K562 (cell line): ENCODE data around the gene KMT2A. TPM values are rescaled to one million over a fixed set of nuclear protein-coding genes. Genes with fewer than 3 reads are reported as not detected.
A peak's percentile ranks its signal among the peaks of the same experiment; 100 is the strongest.
"Not testable (repeated sequence)": the region's sequence is repeated elsewhere in the genome, so short reads cannot be mapped to it uniquely, and the experiment has no call there.

Source experiments
- ATAC-seq: fragments of 200-7000 bp; cut with Tn5 transposase; 3 replicates; pipeline ENCODE4 v1.9.1; 2020; ENCODE audit warnings: moderate library complexity
- BruUV-seq: library from RNA; stranded (reverse); fragments of 400-500 nt; replicated peaks from 2 replicates; lab custom pipeline; 2021; lab: Mats Ljungman, UMichigan
- CTCF ChIA-PET: fragments of 300-600 bp; formaldehyde crosslinking; extraction: SDS; loops from one replicate; lab custom pipeline; 2021; ENCODE audit warnings: low intra/inter-chr PET ratio; lab: Yijun Ruan, JAX
- POLR2A ChIA-PET: fragments of 300-600, 350-650 bp; sonication (Branson Sonifier 250); formaldehyde crosslinking; extraction: SDS; loops from one replicate; lab custom pipeline; 2021; ENCODE audit warnings: antibody characterized with exemption, inconsistent platforms; lab: Yijun Ruan, JAX
- DNase-seq, 4 experiments: peaks; one replicate each; pipeline versions ENCODE4 v3.0.0 to v3.0.0-alpha.2; 2011 to 2018; ENCODE audit warnings: low spot score in 3 of 4, mixed read lengths in 3 of 4; ENCODE audit errors: extremely low read depth in 1 of 4
- FAIRE-seq: peaks from 2 replicates; lab custom pipeline; 2011; peaks lifted over from hg19 to GRCh38; lab: Jason Lieb, UNC
- H2AFZ ChIP-seq: 2 replicates; pipeline ENCODE4 v1.6.0; 2011; ENCODE audit warnings: low read depth, low read length, control low read depth, inconsistent platforms
- H3K27ac ChIP-seq: fragments of 200-600 bp; 3 replicates; pipeline ENCODE4 v1.8.0; 2011; ENCODE audit warnings: low read depth, mild to moderate bottlenecking, control low read depth, inconsistent platforms, low read length, moderate library complexity, mixed read lengths; ENCODE audit errors: extremely low read depth
- H3K27me3 ChIP-seq, 2 experiments: fragments of 300-600 bp in 1 of 2; 2 replicates in 1 of 2; 3 replicates in 1 of 2; pipeline versions ENCODE4 v1.6.0 to v1.8.0; 2011; ENCODE audit warnings: inconsistent platforms in 2 of 2, low read length in 2 of 2, mild to moderate bottlenecking in 1 of 2, mixed read lengths in 1 of 2, moderate library complexity in 1 of 2; ENCODE audit not compliant: control insufficient read depth in 2 of 2, insufficient read depth in 2 of 2
- H3K36me3 ChIP-seq: fragments of 300-600 bp; 3 replicates; pipeline ENCODE4 v1.8.0; 2011; ENCODE audit warnings: mild to moderate bottlenecking, low read length, inconsistent platforms; ENCODE audit not compliant: control insufficient read depth, insufficient read depth
- H3K4me1 ChIP-seq, 2 experiments: fragments of 200-600 bp in 1 of 2; replicated peaks in 1 of 2; 2 replicates in 1 of 2; 3 replicates in 1 of 2; pipeline versions ENCODE4 v1.5.1 to v1.8.0; 2011; ENCODE audit warnings: inconsistent platforms in 2 of 2, low read length in 2 of 2, mild to moderate bottlenecking in 1 of 2, mixed read lengths in 1 of 2, moderate library complexity in 1 of 2; ENCODE audit not compliant: control insufficient read depth in 2 of 2, insufficient read depth in 2 of 2
- H3K4me2 ChIP-seq: 2 replicates; pipeline ENCODE4 v1.6.1; 2011; ENCODE audit warnings: low read length, control low read depth, inconsistent platforms, mixed read lengths; ENCODE audit not compliant: insufficient read depth
- H3K4me3 ChIP-seq: fragments of 200-600 bp; sonication (generic), shearing (Covaris generic); 2 replicates; pipeline ENCODE4 v1.5.1; 2016; ENCODE audit warnings: control low read depth, inconsistent platforms
- H3K79me2 ChIP-seq: fragments of 200-600 bp; 3 replicates; pipeline ENCODE4 v1.8.0; 2011; ENCODE audit warnings: low read length, inconsistent platforms; ENCODE audit not compliant: control insufficient read depth, insufficient read depth
- H3K9ac ChIP-seq, 2 experiments: 2 replicates each; pipeline versions ENCODE4 v1.6.0 to v1.6.1; 2011; ENCODE audit warnings: low read depth in 2 of 2, low read length in 2 of 2, control low read depth in 1 of 2, inconsistent platforms in 1 of 2, mild to moderate bottlenecking in 1 of 2, mixed read lengths in 1 of 2; ENCODE audit not compliant: insufficient read depth in 1 of 2
- H3K9me1 ChIP-seq: one replicate; pipeline ENCODE4 v1.6.0; 2011; ENCODE audit warnings: inconsistent platforms, mild to moderate bottlenecking, low read length, moderate library complexity; ENCODE audit not compliant: control insufficient read depth, insufficient read depth
- H3K9me3 ChIP-seq: replicated peaks from 2 replicates; pipeline ENCODE4 v1.5.1; 2011; ENCODE audit warnings: low read depth, low read length, inconsistent platforms; ENCODE audit not compliant: control insufficient read depth, insufficient read depth
- H4K20me1 ChIP-seq: replicated peaks from 2 replicates; pipeline ENCODE4 v1.6.1; 2011; ENCODE audit warnings: low read length, inconsistent platforms, mixed read lengths; ENCODE audit not compliant: control insufficient read depth, insufficient read depth
- ARID1B ChIP-seq: fragments of 450-650 bp; IDR thresholded peaks from 2 replicates; pipeline ENCODE4 v1.6.1; 2016; ENCODE audit warnings: antibody characterized with exemption, mild to moderate bottlenecking, inconsistent platforms
- CBFA2T2 ChIP-seq: fragments of 450-650 bp; conservative IDR thresholded peaks from 2 replicates; pipeline ENCODE4 v1.6.1; 2017; ENCODE audit warnings: mild to moderate bottlenecking
- EP400 ChIP-seq: fragments of 450-650 bp; IDR thresholded peaks from 2 replicates; pipeline ENCODE4 v1.6.1; 2017; ENCODE audit warnings: antibody characterized with exemption, mild to moderate bottlenecking, moderate library complexity
- FOXM1 ChIP-seq, 2 experiments: fragments of 450-650 bp in 1 of 2; sonication (generic) in 1 of 2; formaldehyde crosslinking in 1 of 2; IDR thresholded peaks; 2 replicates each; pipeline versions ENCODE4 v1.6.1 to v1.9.0; 2017 to 2022; ENCODE audit warnings: low read depth in 2 of 2, mild to moderate bottlenecking in 2 of 2, missing genetic modification reagents in 1 of 2, moderate library complexity in 1 of 2
- KDM1A ChIP-seq, 2 experiments: fragments of 450-650 bp; IDR thresholded peaks; 2 replicates each; pipeline ENCODE4 v1.6.1; 2016; ENCODE audit warnings: mild to moderate bottlenecking in 2 of 2
- LEF1 ChIP-seq: fragments of 450-650 bp; IDR thresholded peaks from 2 replicates; pipeline ENCODE4 v1.6.1; 2016; ENCODE audit warnings: mild to moderate bottlenecking
- MTA2 ChIP-seq: fragments of 450-650 bp; IDR thresholded peaks from 2 replicates; pipeline ENCODE4 v1.6.1; 2016; ENCODE audit warnings: low read depth
- MYNN ChIP-seq, 2 experiments: sonication (generic); formaldehyde crosslinking in 1 of 2; IDR thresholded peaks; 2 replicates each; pipeline versions ENCODE4 v1.5.0 to v1.6.1; 2016 to 2020; ENCODE audit warnings: antibody characterized with exemption in 1 of 2, missing genetic modification reagents in 1 of 2
- NCOR1 ChIP-seq: fragments of 450-650 bp; IDR thresholded peaks from 2 replicates; pipeline ENCODE4 v1.6.1; 2016; ENCODE audit warnings: mild to moderate bottlenecking, moderate library complexity
- POLR2AphosphoS5 ChIP-seq: IDR thresholded peaks from 2 replicates; pipeline ENCODE4 v1.6.1; 2011; ENCODE audit warnings: mild to moderate bottlenecking, low read depth, low read length, moderate library complexity; ENCODE audit not compliant: control insufficient read depth, insufficient read depth
- SMARCC2 ChIP-seq: fragments of 450-650 bp; IDR thresholded peaks from 2 replicates; pipeline ENCODE4 v1.6.1; 2017; ENCODE audit warnings: antibody characterized with exemption, moderate library complexity, mild to moderate bottlenecking, low read depth
- SMARCE1 ChIP-seq: fragments of 450-650 bp; IDR thresholded peaks from 2 replicates; pipeline ENCODE4 v1.7.1; 2016; ENCODE audit warnings: mild to moderate bottlenecking
- SOX6 ChIP-seq: fragments of 450-650 bp; IDR thresholded peaks from 2 replicates; pipeline ENCODE4 v1.6.1; 2014; ENCODE audit warnings: mild to moderate bottlenecking
- STAT5A ChIP-seq: IDR thresholded peaks from 2 replicates; pipeline ENCODE4 v1.6.1; 2012; ENCODE audit warnings: low read length, inconsistent platforms, borderline replicate concordance
- TBL1XR1 ChIP-seq, 2 experiments: IDR thresholded peaks; 2 replicates each; pipeline ENCODE4 v1.6.1; 2012; ENCODE audit warnings: improper control_type of control experiment in 2 of 2, low read length in 2 of 2, mild to moderate bottlenecking in 1 of 2
- TRIM24 ChIP-seq, 2 experiments: fragments of 450-650 bp; IDR thresholded peaks; 2 replicates each; pipeline ENCODE4 v1.6.1; 2016
- WGBS: fragments of 100-300 bp; shearing (Covaris generic); methylation state at CpG from one replicate; pipeline ENCODE4 v1.1.6; 2016; ENCODE audit warnings: low coverage, mixed read lengths; ENCODE audit not compliant: insufficient coverage; ENCODE audit errors: missing lambda C conversion rate; 5-methylcytosine and 5-hydroxymethylcytosine counted together
- in situ Hi-C: fragments of 300-500 bp; cut with MboI; formaldehyde crosslinking; loops from 4 replicates; pipeline ENCODE4 v1.15.0; 2018; ENCODE audit warnings: inconsistent platforms, mixed read lengths
- intact Hi-C: fragments of 100-400 bp; cut with micrococcal nuclease; formaldehyde crosslinking; loops from 2 replicates; pipeline ENCODE4 v1.14.2; 2022
- polyA plus RNA-seq, 8 experiments: library from polyadenylated mRNA; depleted of rRNA in 4 of 8; stranded (reverse) in 5 of 8; unstranded in 3 of 8; fragments of >200 nt; fragmentation: Nextera tagmentation in 2 of 8; fragmentation: Illumina TruSeq in 1 of 8; extraction: Ambion mirVana in 2 of 8; extraction: Trizol in 1 of 8; gene quantifications; 2 replicates each; pipeline versions ENCODE4 v1.2.1 to v1.2.3, GENCODE V29; 2011 to 2014; ENCODE audit warnings: inconsistent platforms in 1 of 8, missing spikeins in 1 of 8
- total RNA-seq, 7 experiments: library from RNA; depleted of rRNA in 6 of 7; stranded (reverse); fragments of >200 nt in 6 of 7; fragmentation: Illumina TruSeq in 2 of 7; extraction: Trizol in 2 of 7; gene quantifications; 2 replicates each; pipeline versions ENCODE4 v1.2.1 to v1.2.3, GENCODE V29; 2011 to 2021; ENCODE audit warnings: low replicate concordance in 1 of 7
- TF ChIP-seq, protein P1 (sequence below): fragments of 200-800 bp; sonication (Bioruptor generic); IDR thresholded peaks from 2 replicates; pipeline ENCODE4 v1.6.1; 2017; ENCODE audit warnings: missing genetic modification characterization, missing compliant biosample characterization
- TF ChIP-seq, protein P2 (sequence below): IDR thresholded peaks from 2 replicates; pipeline ENCODE4 v1.6.1; 2012; ENCODE audit warnings: low read depth, low read length, improper control_type of control experiment, borderline replicate concordance
- TF ChIP-seq, protein P3 (sequence below), 2 experiments: fragments of 450-650 bp; conservative IDR thresholded peaks; 2 replicates each; pipeline ENCODE4 v1.6.1; 2017; ENCODE audit warnings: mild to moderate bottlenecking in 2 of 2, moderate library complexity in 2 of 2

Gene KMT2A
- total and polyA plus RNA-seq, 9 of the 15 experiments (the other 6 are each of a cell fraction or from before 2014, with no cell fraction given), result 9.6 to 59.9 (median 32.6) TPM

DNA sequence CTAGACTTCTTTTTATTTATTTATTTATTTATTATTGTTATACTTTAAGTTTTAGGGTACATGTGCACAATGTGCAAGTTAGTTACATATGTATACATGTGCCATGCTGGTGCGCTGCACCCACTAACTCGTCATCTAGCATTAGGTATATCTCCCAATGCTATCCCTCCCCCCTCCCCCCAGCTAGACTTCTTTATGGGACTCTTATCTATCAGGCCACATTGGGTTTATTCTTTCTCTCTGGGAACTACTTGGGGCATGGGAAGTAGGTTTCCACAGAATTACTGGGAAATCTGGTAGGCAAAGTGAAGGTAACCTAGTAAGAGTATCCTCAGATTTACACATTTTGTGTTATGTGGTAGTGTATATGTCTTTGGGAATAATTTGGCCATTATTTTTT, 32.7 kb downstream of the KMT2A start:
- DNase-seq (peak; percentile 47 to 62 (median 58)), ATAC-seq (peak; percentile 77)
- H3K27me3 ChIP-seq; H3K27ac ChIP-seq; CTCF ChIA-PET; H3K4me2 ChIP-seq; H3K9me3 ChIP-seq; H4K20me1 ChIP-seq; H3K9ac ChIP-seq; H3K9me1 ChIP-seq; H3K4me3 ChIP-seq; FAIRE-seq; H3K4me1 ChIP-seq; in situ Hi-C loops; BruUV-seq; intact Hi-C loops; H2AFZ ChIP-seq; TF ChIP-seq FOXM1 (CRISPR knock-in tag; IDR thresholded peaks at IDR 0.05; ENCODE audit: low read depth); MYNN (CRISPR knock-in tag; IDR thresholded peaks at IDR 0.05): not testable (repeated sequence)
- Histone ChIP-seq H3K36me3 (peaks cover 53% of the 10 kb centered on the region), H3K79me2 (peaks cover 76% of the 10 kb centered on the region)
- no CpG with 5 or more reads among the region's 2 CpGs for WGBS
- POLR2A ChIA-PET, result interaction anchor here (0.6 to 1.3 kb wide), 3 partner anchors 9 to 473 kb away, joined by 3 to 5 read pairs (median 3); no protein-coding TSS in a partner anchor
- TF ChIP-seq LEF1 (0 out of 2 replicates have a peak, but pooled peaks have one; percentile 16), POLR2AphosphoS5 (0 out of 2 replicates have a peak, but pooled peaks have one; percentile 15), TRIM24 (IDR thresholded peaks at IDR 0.05) (0 out of 4 replicates have a peak, but pooled peaks of 1 of the 2 experiments have one; percentile 27), MTA2 (peak; percentile 48; the same call in 1 of the 2 replicates), FOXM1 (IDR thresholded peaks at IDR 0.05; ENCODE audit: low read depth) (peak; percentile 39; the same call in 1 of the 2 replicates), STAT5A (0 out of 2 replicates have a peak, but pooled peaks have one; percentile 33), CBFA2T2 (peak; percentile 49), TBL1XR1 (IDR thresholded peaks at IDR 0.05; ENCODE audit: low read length in 2 of 2) (peak in 1 of 2 experiments; percentile 41; a peak in 1 of 4 replicates), SMARCC2 (0 out of 2 replicates have a peak, but pooled peaks have one; percentile 20), EP400 (0 out of 2 replicates have a peak, but pooled peaks have one; percentile 11), SMARCE1 (peak; percentile 70), MYNN (IDR thresholded peaks at IDR 0.05) (peak; percentile 61), SOX6 (peak; percentile 39), ARID1B (peak; percentile 76), KDM1A (IDR thresholded peaks at IDR 0.05) (0 out of 4 replicates have a peak, but pooled peaks of 1 of the 2 experiments have one; percentile 30), NCOR1 (peak; percentile 38; the same call in 1 of the 2 replicates)
- TF ChIP-seq, protein P1, sequence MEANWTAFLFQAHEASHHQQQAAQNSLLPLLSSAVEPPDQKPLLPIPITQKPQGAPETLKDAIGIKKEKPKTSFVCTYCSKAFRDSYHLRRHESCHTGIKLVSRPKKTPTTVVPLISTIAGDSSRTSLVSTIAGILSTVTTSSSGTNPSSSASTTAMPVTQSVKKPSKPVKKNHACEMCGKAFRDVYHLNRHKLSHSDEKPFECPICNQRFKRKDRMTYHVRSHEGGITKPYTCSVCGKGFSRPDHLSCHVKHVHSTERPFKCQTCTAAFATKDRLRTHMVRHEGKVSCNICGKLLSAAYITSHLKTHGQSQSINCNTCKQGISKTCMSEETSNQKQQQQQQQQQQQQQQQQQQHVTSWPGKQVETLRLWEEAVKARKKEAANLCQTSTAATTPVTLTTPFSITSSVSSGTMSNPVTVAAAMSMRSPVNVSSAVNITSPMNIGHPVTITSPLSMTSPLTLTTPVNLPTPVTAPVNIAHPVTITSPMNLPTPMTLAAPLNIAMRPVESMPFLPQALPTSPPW (CRISPR knock-in tag), result peak; percentile 54
- TF ChIP-seq, protein P2, sequence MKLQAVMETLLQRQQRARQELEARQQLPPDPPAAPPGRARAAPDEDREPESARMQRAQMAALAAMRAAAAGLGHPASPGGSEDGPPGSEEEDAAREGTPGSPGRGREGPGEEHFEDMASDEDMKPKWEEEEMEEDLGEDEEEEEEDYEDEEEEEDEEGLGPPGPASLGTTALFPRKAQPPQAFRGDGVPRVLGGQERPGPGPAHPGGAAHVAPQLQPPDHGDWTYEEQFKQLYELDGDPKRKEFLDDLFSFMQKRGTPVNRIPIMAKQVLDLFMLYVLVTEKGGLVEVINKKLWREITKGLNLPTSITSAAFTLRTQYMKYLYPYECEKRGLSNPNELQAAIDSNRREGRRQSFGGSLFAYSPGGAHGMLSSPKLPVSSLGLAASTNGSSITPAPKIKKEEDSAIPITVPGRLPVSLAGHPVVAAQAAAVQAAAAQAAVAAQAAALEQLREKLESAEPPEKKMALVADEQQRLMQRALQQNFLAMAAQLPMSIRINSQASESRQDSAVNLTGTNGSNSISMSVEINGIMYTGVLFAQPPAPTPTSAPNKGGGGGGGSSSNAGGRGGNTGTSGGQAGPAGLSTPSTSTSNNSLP, result 0 out of 2 replicates have a peak, but pooled peaks have one; percentile 53
- TF ChIP-seq, protein P3, sequence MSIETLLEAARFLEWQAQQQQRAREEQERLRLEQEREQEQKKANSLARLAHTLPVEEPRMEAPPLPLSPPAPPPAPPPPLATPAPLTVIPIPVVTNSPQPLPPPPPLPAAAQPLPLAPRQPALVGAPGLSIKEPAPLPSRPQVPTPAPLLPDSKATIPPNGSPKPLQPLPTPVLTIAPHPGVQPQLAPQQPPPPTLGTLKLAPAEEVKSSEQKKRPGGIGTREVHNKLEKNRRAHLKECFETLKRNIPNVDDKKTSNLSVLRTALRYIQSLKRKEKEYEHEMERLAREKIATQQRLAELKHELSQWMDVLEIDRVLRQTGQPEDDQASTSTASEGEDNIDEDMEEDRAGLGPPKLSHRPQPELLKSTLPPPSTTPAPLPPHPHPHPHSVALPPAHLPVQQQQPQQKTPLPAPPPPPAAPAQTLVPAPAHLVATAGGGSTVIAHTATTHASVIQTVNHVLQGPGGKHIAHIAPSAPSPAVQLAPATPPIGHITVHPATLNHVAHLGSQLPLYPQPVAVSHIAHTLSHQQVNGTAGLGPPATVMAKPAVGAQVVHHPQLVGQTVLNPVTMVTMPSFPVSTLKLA (conservative IDR thresholded peaks at IDR 0.05), result peak in 1 of 2 experiments; percentile 33; a peak in 1 of 4 replicates
